Activated effector memory CD4-positive, alpha-beta T cell treated with anti-CD3 and anti-CD28 coated beads, Interleukin-2, amount 50 U/mL, for 16 hours (primary cell): ENCODE data around the gene RPL37A.

Experiments
- DNase-seq: peaks from one replicate; pipeline ENCODE4 v3.0.0-alpha.2; 2020

The RPL37A gene

DNA sequence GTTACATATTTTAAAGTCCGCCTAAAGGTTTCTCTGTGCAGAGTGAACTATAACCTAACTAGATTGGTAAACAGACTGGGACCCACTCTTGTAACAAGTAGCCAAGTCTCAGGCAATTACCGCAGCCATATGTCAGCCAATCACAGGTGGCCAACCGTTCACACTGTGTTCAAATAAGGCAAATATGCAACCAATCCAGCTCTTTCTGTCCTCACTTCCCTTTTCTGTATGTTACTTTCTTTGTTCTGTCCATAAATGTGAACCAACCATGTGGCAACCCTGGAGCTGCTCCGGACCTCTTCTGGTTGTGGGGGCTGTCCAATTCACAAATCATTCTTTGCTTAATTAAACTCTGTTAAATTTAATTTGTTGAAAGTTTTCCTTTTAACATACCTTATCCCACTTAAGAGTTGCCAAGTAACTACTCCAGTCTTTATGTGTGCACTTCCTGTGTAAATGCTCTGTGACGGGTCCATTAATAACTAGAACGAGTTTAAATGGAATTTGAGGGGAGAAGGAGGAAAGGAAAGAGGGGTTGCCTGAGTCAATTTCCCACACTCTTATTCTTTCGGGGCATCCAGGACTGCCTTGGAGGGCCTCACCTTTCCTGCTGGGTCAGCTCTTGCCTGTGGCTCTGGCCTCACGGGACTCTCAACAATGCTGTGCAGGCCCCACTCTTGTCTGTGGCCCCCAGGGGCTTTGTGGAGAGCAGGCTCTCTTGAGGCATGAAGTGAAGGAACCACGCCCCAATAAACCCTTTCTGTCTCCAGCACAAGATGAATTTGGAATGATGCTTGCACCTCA lies 6.6 kb upstream of the RPL37A start:
- DNase-seq, result no peak

DNA sequence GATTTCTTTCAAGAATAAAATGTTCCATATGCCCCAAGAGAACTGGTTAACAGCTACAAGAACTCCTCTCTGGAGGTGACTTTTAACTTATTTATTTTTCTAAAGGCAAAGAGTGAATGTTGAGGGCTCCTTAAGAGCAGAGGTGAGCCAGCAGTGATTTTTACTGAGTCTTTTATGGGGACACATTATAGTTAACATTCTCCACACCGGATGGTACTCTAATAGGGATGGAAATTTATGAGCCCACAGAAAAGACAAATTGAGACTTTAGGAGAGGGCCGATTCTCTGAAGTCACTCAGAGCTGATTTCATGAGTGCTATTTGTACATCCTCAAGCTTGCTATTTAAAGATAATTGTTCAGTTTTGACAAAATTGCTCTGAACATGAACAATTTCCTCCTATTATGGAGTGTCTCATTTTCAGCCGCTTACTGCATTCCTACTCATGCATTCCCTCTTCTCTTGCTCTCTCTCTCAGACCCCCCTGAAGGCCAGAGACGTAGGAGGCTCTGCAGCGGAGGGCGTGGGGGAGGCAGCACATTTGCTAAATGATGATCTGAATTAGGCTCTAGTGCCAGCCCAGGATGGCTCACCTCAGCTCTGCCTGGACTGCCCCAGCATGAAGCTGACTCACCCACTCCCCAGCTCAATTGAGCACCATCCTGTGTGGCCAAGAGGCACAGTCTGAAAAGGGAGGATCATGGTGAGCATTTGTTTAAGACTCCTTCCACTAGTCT lies 5.9 kb upstream of the RPL37A start:
- no peak for DNase-seq

DNA sequence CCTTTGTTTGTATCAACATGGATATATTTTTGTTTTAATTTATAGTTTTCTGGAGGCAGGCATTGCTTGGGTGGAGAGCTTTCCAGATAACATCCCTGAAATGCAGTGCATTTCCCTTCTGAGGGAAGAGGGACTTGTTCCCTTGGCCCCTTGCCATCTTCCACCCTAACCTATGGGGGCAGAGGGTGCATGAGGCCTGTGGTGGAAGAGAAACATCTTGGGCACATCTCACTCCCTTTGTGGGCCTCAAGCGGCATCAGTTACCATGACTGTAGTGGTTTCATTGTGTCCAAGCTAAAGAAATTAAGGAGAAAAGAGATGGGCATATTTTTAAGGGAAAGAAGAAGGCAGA lies 5.3 kb upstream of the RPL37A start:
- DNase-seq, result no peak

DNA sequence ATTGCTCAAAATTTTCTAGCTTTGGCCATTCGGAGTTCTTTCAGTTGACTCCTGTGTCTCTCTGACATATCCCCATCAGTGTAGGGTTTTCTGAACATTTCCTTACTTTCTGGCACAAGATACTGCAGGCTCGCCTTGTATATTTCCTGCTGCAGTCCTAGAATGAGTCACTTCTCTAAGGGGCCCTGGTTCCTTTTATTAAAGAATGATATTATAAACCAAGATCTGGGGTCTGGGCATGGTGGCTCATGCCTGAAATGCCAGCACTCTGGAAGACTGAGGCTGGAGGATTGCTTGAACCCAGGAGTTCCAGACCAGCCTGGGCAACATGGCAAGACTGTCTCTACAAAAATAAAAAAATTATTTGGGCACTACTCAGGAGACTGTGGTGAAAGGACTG lies 3.0 kb upstream of the RPL37A start:
- no peak for DNase-seq

DNA sequence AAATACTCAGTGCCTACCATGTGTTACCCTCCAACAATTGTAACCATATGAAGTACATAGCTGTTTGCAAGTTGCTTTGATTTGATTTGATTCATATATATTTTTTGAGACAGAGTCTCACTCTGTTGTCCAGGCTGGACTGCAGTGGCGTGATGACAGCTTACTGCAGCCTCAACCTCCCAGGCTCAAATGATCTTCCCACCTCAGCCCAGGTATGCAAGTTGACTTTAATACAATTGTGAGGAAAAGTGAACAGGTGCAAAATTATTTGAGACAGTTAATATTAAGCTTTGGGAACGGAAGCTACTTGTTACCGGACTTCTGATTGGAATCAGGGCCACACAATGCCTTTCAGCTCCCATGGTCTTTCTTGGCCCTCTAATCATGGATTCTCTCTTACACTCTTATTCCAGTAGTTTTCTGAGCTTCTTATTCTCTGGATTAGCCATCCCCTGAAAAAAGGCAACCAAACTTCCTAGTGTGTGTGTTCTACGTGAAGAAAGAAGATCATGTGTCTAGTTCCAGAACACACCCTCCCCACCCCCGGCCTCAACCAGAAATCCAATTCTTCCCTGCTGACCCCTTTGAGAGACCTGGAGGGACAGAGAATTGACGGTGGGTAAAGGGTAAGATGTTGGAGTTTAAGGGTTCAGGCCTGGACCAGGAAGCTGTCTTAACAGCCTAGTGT lies 1.1 kb upstream of the RPL37A start:
- DNase-seq, result no peak

DNA sequence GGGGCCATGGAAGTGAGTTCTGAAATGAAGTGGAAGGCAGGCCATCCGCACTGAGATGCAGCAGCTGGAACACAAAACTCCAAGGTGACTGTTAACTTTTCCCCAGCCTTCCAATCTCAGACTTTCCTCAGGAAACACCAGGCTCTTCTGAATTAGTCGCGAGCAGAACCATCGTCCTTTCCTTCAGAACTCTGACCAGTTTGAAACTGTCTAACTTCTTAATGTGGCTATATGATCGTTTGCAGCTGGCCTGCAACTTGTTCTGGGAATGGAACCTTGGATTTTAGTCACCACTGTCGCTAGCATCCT lies 620 bp upstream of the RPL37A start:
- no peak for DNase-seq

DNA sequence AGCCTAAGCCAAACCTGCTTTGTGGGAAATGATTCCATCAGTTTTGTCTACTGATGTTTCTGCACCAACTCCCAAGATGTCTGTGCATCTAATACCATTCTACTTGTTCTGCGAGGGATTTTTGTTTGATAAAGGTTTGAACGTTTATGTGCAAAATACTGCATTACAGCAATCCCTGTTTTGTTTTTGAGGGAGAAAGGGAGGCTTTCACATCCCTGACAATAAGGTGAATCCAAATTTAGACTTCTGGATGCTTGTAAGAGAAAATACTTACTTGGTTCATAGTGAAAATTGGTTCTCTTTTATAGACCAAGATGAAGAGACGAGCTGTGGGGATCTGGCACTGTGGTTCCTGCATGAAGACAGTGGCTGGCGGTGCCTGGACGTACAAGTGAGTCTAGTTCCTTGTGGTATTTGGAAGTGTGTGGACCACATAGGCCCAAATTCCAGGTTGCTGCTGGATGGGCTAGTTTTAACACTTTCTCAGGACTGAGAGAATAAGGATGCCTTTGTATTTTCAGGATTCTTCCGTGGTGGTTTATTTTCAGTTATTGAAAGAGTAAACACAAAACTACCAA lies 1.1 kb downstream of the RPL37A start:
- DNase-seq, result no peak

DNA sequence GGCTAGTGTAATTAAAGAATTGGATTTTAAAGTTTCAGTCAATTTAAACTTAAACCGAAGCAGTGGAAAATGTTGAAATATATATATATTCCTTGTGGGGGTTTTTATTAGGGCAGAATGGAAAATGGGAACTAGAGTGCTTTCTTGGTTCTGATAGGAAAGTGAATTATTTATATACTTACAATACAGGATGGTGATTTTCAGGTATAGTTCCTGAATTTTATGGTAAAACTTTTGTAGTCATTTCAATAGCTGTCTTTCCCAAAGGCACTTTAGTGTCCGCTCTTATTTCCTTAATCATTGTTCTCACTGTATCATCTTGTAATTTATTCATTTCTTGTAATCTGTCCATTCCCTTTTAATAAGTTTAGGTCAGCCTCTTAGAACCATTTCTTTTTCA lies 1.9 kb downstream of the RPL37A start:
- DNase-seq, result no peak

DNA sequence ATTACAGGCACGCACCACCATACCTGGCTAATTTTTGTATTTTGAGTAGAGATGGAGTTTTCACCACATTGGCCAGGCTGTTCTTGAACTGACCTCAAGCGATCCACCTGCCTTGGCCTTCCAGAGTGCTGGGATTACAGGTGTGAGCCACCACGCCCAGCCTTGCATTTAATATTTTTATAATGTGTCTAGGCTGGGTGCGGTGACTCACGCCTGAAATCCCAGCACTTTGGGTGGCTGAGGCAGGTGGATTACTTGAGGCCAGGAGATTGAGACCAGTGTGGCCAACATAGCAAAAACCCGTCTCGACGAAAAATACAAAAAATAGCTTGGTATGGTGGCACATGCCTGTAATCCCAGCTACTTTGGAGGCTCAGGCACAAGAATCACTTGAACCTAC lies 3.2 kb downstream of the RPL37A start:
- DNase-seq, result no peak

DNA sequence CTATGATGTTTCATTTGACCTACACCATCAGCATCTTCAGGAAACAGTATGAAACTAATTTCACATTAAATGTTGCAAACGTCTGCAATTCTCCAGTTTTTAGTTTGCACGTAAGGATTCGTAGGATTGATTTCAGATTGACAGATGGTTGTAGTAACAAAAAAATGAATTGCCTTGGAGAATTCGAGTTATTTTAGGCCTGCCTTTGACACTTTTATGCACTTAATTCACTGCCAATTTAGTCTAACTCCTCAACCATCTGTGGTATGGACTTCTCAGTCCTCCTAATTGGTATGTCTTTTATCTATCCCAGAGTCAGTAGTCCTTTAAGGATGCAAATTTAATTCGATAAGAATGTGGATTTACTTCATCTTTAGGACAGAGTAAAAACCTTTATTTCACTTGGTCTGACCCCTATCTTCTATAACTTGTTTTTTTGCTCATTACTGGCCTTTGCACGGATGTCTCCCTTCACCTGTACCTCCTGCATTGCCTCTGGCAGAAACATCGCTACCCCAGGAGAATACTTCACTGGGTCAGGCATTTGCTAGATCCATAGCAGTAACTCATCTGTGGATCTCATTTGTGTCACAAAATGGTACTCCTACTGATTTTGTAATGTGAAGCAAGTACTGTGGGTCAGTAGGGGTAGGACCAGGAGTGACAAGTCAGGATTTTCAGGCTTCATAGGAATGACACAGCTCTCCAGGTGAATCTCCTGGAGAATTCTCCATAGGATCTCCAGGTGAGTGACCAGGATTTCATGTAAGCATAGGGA lies 3.9 kb downstream of the RPL37A start:
- no peak for DNase-seq

DNA sequence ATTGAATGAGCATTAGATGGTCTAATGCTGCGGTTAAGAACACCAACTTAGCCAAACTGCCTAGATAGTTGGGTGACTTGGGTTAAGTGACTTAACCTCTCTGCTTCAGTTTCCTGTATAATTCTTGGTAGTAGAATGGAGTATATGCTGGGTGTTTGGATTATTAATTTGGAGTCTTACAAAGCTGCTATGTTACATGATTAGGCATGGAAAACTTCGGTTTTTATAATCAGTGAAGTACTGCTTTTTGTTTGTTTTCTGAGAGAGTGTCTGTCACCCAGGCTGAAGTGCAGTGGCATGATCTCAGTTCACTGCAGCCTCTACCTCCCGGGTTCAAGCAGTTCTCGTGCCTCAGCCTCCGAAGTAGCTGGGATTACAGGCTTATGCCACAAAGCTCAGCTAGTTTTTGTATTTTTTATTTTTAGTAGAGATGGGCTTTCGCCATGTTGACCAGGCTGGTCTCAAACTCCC lies 4.5 kb downstream of the RPL37A start:
- DNase-seq, result no peak

DNA sequence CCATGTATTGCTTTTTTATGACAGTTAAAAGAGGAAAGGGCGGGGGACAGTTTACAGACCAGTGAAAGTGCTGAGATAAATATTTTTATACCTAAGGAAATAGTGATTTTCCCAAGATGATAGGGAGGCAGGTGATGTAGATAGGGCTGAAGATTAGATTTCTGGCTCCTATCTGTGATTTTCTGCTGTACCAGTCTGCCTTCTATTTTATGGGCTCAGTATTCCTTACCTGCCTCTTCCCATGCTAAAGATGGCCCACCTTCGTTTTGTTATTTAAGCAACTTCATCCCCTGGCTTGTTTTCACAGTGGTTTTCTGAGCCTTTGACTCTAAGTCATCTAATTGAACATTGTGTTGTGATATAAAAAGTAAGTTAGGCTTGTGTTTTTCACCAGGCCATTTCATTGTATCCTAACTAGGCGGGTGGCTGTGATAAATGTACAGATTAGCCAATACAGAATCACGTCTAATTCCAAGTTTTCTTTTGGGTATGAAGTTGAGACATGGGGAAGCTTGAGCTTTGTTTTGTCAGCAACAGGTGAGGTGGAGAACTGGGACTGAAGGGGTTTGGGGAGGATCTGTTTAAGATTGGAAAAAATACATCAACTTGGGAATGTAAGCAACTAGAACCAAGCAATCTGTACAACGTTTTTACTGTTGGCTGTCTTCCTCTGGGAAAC lies 5.2 kb downstream of the RPL37A start:
- DNase-seq, result no peak

DNA sequence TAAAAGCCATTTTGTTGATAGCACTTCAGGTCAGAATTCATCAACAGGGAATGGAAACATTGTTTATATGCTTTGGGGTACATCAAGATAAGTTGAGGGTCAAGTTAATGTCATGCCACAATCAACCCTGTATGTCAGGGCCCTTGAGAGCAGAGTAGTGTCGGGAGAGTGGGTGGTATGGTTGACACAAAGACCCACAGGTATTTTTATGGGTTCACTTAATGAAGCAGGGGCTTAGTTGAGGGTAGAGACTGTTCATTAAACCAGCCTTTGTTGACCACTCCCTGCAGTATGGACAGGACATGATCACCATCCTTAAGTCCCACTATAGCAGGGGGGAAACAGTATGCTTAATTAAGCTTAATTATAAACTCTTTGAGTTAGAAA lies 5.7 kb downstream of the RPL37A start:
- no peak for DNase-seq

DNA sequence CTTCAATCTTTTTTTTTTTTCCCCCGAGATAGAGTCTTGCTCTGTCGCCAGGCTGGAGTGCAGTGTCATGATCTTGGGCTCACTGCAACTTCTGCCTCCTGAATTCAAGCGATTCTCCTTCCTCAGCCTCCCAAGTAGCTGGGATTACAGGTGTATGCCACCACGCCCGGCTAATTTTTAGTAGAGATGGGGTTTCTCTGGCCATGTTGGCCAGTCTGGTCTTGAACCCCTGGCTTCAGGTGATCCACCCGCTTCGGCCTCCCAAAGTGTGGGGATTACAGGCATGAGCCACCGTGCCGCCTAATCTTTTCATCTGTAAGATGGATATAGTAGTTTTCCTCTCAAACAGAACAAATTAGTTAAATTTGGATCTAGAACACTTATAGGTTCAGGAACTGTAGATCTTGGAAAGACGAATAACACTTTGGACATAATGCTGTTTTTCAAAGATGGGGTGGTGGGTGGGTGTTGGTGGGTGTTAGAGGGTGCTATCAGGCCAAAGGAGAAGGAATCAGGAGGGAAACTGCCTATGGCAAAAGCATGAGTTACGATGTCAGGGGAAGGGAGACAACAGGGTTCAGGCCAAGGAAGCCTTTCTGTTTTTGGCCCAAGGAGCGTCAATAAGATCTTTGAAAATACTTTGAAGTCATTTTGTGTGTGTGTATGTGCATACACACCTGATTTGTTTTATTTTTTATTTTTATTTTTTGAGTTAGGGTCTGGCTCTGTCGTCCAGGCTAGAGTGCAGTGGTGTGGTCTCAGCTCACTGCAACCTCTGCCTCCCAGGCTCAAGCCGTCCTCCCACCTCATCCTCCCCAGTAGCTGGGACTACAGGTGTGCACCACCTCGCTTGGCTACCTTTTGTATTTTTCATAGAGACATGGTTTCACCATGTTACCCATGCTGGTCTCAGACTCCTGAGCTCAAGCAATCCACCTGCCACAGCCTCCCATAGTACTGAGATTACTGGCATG lies 6.8 kb downstream of the RPL37A start:
- no peak for DNase-seq

DNA sequence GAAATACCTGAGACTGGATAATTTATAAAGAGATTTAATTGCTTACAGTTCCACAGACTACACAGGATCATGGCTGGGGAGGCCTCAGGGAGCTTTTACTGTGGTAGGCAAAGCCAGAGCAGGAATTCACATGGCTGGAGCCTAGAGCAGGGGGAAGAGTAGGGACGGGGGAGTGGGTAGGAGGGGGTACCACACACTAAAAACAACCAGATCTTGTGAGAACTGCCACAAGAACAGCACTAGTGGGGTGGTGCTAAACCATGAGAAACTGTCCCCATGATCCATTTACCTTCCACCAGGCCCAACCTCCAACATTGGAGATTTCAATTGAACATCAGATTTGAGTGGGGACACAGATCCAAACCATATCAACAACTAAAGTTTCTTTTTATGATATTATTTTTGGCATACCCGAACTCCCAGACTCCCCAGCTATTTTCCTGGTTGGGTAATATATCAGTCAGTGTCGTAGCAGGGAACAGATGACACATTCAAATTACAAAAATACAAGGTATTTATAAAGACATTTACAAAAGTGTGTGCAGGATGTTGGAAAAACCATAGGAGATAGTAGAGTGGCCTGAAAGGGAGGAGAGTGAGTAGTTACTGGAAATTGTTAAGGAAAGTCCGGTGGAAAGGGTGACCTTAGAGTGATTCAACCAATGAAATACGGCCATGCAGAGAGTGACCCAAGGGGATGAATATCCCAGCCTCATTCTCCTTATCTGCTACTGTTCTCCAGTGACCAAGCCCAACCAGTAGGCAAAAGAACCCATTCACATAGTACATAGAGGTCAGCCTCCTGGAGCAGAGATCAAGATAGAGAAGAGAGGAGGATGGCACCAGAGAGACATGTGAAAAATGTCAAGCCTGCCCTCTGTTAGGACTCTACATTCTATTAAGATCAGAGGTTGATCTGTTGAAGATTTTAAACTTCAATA lies 8.8 kb downstream of the RPL37A start:
- DNase-seq, result no peak

DNA sequence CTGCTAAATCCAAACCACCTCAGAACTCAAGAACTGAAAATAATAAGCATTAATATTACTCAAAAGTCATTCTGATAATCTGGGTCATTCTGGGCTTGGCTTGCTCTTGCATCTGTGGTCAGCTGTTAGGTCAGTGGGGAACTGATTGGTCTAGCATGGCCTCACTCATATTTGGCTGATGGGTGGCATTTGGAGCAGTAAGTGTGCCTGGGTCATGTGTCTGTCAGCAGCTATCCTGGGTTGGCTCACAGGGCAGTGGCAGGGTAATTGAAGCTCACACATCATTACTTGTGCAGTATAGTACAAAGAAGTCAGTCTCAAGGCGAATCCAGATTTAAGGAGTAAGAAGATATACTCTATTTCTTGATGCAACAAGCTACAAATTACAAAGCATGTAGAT lies 9.6 kb downstream of the RPL37A start:
- no peak for DNase-seq

DNA sequence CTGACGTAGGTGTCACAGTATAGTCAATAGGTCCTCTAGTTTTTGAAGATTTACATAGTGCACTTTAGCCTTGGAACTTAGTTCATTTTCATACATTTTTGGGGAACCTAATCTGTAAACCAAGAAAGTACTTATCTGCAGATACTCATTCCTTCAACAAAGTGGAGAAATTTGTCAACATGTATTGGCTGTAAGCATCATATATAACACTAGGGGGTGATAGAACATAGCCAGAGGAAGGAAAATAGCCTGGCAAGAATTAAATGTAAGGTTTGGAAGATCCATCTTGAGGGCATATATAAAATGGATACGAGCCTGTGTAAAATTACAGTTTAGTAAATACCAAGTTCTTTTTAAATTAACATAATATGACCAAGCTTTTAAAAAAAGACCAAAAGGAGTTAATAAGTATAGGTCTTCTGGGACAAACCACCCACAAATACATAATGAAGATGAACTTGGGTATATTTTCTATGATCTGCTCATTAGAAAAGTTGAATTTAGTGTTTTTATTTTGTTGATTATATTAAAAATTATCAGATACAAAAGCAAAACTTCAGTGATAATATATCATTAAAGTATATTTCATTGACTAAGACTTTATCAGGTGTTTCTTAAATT lies 18.2 kb downstream of the RPL37A start:
- DNase-seq, result no peak

DNA sequence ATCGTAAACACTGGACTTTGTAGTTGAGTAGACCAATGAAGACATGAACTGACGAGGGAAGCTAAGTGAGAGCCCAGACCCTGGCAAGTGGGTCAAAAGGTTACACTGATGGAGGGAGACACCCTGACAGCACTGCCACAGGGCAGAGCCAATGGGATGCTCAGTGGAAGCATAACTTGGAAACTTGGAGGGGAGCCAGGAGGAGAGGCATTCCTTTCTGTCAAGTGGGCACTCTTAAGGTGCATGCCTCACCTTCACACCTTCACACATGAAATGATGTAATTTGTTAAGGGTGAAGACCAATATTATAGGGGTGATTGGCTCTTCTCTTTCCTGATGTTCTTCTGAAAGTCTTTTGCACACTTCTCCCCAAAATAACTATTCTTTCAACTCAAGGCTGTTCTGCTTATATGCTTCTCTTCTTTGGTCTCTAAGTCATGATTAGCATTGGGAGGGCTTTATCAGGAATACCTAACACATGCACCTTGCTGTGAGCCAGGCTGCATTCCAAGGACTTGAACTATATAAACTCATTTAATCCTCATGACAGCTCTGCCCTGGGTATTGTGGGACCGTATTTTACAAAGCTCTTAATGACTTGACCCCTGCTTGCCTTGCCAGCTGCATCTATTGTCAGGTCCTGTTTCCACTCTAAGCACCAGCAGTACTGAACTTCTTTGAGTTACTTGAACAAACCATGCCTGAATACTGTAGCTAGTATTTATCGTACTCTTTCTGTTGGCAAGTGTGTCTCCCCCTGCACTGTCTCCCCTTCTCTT lies 19.0 kb downstream of the RPL37A start:
- DNase-seq, result no peak
